ENCODE data around the gene FALEC.
"Not testable (repeated sequence)": the region's sequence is repeated elsewhere in the genome, so short reads cannot be mapped to it uniquely, and the experiment has no call there.

The FALEC gene

DNA sequence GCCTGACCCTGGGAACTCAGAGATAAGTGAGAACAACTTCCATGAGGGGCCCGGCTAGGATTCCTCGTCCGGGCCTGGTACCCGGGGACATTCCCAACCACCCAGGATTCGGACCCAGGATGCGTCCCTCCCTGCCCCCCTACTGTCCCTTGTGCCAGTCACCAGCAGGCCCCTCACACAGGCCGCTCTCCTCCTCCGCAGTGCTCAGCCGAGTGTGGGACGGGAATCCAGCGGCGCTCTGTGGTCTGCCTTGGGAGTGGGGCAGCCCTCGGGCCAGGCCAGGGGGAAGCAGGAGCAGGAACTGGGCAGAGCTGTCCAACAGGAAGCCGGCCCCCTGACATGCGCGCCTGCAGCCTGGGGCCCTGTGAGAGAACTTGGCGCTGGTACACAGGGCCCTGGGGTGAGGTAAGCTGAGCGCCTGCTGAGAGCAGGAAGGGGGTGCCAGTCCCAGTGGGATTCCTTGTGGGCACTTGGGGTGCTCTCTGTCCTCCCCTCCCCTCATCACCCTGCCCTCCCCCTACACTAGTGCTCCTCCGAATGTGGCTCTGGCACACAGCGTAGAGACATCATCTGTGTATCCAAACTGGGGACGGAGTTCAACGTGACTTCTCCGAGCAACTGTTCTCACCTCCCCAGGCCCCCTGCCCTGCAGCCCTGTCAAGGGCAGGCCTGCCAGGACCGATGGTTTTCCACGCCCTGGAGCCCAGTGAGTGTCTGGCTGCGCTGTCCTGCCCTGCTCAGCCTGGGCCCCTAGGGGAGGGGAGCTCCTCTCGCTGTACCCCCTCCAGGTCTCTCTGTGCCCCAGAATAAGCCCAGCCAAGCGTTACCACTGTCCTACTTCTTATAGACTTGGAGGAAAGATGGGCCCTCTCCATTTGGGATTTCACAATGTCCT lies 43.5 kb downstream of the FALEC start:
- no peak for DNase-seq (ENCODE audit: low read depth)

DNA sequence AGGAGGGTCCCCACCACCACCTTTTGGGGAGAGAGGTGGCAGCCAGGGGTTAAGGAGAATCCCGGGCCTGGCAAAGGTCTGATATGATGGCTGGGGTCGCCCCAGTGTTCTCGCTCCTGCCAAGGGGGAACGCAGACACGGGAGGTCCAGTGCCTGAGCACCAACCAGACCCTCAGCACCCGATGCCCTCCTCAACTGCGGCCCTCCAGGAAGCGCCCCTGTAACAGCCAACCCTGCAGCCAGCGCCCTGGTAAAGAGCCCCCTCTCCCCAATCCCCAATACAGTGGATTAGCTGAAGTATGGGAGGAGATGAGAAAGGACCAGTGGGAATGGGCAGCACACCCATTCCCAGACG lies 44.1 kb downstream of the FALEC start:
- no peak for DNase-seq (ENCODE audit: low read depth)

DNA sequence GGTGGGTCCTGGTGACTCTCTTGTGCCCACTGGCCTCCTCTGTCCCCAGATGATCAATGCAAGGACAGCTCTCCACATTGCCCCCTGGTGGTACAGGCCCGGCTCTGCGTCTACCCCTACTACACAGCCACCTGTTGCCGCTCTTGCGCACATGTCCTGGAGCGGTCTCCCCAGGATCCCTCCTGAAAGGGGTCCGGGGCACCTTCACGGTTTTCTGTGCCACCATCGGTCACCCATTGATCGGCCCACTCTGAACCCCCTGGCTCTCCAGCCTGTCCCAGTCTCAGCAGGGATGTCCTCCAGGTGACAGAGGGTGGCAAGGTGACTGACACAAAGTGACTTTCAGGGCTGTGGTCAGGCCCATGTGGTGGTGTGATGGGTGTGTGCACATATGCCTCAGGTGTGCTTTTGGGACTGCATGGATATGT lies 44.5 kb downstream of the FALEC start:
- no peak for DNase-seq (ENCODE audit: low read depth)

DNA sequence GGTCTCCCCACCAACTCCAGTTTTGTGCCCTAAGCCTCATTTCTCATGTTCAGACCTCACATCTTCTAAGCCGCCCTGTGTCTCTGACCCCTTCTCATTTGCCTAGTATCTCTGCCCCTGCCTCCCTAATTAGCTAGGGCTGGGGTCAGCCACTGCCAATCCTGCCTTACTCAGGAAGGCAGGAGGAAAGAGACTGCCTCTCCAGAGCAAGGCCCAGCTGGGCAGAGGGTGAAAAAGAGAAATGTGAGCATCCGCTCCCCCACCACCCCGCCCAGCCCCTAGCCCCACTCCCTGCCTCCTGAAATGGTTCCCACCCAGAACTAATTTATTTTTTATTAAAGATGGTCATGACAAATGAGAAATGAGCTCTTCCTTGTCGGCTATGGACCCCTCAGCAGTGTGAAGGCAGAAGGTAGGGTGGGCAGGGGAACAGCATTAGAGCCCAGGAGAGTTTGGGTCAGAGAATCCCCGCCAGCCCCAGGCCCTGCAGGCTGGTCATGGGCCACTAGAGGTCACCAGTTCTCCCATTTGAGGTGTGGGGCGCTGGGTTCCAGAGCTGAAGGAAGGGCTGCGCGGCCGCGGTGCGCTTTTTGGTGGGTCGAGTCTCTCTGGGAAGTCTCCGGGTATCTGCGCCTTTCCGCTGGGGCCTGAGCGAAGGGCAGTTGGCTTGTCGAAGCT lies 45.2 kb downstream of the FALEC start:
- DNase-seq (ENCODE audit: low read depth), result peak; percentile 70

DNA sequence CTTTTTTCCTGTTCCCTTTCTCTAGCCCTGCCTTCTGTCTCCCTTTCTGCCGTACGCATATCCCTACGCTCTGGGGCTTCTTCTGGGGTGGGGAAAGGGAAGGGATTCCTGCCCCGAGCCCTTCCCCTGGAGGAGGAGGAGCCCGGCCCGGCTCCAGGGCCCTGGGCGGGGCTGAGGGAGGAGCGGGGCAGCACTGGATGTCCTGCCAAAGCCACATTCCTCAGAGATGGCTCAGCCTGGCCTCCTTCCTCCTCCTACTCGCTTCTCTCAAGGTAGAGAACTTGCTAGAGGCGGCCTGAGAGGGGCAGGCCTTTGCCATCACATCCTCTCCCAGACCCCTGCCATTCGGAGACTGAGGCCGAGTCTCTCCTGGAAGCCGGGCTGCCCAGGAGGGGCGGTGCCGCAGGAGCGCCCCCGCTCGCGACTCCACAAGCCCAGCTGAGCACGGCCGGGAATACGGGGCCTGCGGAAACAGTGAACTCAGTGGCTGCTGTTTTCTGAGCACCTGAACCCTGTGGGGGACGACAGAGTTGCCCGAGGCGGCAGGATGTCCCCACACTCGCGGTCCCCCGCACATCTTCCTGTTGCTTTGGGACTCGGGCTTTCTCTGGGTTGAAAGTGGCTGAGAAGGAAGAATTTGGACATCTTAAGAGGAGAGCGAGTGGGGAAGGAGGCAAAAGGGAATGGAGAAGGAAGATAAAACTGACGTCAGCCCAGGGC lies 45.9 kb downstream of the FALEC start:
- DNase-seq (ENCODE audit: low read depth), result no peak

DNA sequence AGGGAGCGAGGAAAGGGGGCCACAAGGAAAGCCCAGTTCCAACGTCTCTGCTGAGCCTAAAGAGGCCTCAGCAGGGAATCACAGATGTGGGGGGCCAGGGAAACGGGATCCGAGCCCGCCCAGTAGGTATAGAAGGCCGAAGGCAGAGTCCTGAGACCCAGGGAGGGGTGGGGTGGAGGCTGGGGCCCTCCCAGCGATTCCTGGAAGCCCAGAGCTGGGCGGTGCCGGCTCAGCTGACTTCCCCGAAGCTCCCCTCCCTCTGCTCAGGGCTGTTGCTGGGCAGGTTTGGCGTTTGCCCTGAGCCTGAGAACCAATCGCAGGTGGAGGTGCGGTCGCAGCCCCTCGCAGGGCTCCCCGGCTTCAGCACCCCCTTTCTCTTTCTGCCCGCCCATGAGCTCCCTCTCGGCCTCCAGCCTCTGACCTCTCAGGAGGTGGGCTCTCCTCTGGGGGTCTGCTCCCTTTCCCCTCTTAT lies 46.5 kb downstream of the FALEC start:
- peak; percentile 76 for DNase-seq (ENCODE audit: low read depth)

DNA sequence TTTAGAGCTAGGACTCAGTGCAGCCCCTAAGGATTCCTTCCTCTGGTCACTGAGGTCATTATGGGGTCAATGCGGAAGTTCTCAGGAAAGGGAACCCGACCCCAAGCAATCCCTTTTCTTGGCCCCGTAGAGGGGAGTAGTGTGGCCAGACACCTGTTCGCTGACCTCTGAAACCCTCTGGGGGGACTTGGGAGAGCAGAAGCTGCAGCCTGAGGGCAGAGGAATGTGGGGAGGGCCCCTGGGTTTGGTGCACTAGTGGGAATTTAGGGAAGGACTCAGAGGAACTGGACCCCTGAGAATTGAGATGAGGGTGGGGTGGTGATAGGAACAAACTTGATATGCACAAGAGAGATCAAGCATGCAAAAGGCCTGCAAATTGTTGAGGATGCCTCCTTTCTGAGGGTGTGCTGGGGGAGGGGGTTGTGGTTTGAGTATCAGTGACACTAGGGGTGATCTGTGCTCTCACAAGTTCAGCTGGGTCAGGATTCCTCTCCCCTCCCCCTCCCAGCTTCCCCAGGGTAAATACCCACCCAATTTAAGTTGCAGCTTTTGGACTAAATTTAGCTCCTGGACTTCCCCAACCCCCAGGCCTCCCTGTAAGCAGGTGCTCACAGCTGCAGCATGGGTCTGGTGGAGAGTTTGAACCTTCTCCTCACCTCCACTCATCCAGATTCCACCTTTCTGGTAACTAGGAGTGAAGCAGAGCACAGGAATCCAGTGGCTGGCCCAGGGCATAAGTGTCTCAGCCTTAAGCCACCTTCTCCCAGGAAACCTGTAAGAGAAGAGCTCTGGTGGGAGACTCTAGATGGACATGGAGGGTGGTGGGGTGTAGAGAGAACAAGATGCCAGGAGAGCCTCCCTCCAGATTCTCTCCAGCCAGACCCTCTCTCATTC lies 47.1 kb downstream of the FALEC start:
- DNase-seq (ENCODE audit: low read depth), result peak; percentile 59

DNA sequence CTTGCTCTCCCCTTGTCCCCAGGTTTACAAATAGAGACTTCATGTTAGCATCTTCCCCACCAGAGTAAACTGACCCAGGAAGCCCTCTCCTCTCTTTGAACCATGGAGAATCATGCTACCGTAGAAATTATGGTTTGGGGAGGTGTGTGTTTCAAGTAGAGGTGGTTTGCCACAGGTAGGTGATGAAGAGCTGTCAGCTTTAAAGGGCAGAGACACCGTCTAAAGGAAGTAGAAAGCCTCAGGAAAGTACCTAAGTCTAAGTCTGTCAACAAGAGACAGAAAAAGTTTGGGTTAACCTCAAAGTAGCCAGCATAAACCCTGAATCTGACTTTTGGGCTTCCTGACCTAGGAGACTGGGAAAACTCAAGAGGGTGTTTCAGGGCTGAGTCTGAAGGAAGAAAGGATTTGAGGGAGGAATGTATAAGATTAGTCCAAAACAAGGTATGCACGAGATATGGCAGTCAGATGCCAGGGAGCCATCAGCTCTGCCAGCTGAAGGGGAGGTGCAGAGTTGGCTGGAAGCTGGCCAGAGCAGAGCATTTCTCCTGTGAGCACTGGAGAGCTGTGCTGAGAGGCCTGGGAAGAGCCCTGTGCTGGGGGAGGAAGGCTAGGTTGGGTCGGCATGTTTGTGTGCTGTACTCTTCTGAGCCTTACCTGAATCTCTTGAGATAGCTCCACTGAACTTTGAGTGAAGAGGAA lies 47.9 kb downstream of the FALEC start:
- no peak for DNase-seq (ENCODE audit: low read depth)

DNA sequence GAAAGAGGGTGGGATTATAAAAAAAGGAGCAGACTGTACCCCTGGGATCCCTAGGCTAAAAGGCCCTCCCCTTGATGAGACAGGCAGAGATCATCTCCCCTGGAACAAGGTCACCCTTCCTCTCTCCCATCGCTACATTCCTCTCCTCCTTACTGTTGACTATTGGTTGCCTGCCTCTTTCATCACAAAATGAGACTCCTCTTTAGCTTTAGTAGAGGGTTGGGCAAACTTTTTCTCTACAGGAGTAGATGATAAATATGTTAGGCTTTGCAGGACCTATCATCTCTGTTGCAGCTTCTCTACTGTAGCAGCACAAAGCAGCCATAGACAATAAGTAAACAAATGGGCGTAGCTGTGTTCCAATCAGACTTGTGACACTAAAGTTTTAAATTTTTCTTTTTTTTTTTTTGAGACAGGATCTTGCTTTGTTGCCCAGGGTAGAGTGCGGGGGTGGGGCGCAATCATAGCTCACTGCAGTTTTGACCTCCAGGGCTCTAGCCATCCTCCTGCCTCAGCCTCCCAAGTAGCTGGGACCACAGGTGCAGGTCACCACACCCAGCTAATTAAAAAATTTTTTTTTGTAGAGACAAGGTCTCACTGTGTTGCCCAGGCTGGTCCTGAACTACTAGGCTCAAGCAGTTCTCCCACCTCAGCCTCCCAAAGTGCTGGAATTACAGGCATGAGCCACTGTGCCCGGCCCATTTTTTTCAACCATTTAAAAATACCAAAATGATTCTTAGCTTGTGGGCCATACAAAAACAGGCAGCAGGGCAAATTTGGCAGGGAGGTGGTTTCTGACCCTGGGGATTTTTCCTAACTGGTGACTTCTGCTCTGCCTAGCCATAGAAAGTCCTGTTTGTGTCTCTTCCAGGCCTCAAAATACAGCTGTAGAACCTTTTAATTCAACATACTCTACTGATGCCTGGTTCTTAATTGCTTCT lies 48.8 kb downstream of the FALEC start:
- DNase-seq (ENCODE audit: low read depth), result no peak

DNA sequence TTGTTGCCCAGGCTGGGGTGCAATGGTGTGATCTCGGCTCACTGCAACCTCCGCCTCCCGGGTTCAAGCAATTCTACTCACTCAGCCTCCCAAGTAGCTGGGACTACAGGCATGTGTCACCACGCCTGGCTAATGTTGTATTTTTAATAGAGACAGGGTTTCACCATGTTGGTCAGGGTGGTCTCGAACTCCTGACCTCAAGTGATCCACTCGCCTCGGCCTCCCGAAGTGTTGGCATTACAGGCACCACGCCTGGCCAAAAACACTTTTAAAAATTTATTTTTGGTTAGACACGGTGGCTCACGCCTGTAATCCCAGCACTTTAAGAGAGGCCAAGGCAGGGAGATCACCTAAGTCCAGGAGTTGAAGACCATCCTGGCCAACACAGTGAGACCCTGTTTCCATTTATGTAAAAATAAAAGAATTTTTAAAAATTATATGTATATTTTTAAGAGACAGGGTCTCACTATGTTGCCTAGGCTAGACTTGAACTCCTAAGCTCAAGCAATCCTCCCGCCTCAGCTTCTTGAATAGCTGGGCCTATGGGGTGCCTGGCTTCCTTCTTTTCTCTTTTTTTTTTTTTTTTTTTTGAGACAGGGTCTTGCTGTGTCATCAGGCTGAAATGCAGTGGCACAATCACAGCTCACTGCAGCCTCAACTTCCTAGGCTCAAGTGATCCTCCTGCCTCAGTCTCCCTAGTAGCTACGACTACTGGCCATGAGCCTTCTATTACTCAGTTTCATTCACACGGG lies 49.9 kb downstream of the FALEC start:
- DNase-seq (ENCODE audit: low read depth), result not testable (repeated sequence)

DNA sequence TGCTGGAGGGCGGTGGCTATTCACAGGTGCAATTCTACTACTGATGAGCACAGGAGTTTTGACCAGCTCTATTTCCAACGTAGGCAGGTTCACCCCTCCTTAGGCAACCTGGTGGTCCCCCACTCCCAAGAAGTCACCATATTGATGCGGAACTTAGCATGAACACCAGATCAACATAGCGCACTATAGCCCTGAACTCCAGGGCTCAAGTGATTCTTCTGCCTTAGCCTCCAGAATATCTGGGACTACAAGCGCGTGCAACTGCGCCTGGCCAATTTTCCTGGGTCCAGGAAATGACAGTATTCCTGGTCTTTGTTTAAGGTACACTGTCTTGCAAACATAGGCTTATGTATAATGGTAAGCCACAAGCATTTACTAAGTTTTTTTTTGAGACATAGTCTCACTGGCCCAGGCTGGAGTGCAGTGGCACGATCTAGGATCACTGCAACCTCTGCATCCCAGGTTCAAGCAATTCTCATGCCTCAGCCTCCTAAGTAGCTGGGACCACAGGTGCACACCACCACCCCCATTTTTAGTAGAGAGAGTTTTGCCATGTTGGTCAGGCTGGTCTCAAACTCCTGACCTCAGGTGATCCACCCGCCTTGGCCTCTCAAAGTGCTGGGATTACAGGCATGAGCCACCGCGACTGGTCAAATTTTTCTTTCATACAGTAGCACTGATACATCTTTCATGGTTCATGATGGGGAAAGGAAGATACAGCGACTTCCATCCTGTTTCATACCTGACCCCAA lies 51.2 kb downstream of the FALEC start:
- no peak for DNase-seq (ENCODE audit: low read depth)

DNA sequence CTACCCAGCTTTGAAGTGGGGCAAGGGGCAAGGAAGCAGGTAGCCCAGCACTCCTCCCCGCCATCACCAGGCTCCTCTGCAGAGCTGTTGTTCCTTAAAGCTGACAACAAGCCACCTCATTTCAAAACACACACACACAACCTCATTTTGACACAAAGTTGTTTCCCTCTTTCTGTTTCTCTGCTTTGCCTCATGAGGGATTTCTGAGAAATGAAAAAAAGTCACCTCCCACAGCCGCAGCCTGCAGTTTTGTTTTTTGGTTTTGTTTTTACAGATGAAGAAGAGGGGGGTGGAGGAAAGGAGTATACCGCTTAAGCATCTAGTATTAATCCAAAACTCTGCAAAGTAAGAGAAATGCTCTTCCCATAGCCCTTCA lies 51.8 kb downstream of the FALEC start:
- no peak for DNase-seq (ENCODE audit: low read depth)

DNA sequence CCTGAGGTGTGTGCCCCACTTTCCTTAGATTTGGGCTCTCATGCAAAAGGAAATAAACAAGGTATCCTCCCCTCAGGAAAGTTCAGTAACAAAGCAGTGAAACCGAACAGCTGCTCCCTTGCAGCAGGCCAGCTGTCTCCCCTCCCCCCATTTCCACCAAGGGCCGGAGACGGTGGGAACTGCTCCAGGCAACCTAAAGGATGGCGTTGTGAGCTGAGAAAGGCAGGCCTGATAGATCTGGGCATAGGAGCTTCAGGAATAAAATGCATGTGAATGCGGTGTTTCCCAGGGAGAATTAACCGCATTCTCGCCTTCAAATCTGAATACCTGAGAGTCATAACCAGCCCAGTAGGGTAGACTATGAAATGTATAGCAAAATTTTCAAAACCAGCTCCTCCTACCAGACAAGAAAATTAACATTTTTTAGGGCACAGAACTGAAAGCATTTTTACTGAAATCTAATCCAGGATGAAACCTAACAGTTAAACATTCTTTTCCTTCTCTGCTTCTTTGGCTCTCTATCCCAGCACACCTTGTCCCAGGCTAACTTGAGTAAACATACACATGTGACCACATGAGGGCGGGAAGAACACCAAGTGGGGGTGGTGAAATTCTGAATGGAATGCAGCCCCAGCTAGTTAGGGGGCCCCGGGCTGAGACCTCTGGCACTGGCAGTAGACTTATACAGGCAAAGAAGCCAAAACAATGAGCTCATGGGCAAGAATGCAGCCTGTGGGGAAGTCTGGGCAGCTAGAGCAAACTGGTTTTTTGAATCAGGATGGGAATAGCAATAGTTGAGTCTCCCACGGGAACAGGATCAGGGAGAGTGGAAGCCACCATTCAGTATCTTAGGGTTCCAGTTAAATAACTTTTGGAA lies 52.4 kb downstream of the FALEC start:
- DNase-seq (ENCODE audit: low read depth), result no peak

DNA sequence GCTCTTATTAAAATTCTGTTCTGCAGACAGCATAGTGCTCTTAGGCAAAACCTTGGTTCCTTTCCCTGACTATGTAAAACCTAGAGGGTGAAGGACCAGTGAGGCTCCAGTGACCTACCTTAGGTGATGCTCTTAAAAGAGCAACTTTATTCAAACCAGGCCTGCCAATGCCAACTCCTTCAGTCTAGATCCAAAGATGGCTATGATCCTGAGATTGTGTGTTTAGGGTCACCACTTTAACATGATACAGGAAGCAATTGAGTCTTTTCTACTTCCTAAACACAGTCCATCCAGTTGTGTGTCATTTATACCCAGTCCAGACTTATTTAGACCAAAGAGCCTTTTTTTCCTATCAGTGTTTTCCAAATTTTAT lies 53.0 kb downstream of the FALEC start:
- DNase-seq (ENCODE audit: low read depth), result no peak

DNA sequence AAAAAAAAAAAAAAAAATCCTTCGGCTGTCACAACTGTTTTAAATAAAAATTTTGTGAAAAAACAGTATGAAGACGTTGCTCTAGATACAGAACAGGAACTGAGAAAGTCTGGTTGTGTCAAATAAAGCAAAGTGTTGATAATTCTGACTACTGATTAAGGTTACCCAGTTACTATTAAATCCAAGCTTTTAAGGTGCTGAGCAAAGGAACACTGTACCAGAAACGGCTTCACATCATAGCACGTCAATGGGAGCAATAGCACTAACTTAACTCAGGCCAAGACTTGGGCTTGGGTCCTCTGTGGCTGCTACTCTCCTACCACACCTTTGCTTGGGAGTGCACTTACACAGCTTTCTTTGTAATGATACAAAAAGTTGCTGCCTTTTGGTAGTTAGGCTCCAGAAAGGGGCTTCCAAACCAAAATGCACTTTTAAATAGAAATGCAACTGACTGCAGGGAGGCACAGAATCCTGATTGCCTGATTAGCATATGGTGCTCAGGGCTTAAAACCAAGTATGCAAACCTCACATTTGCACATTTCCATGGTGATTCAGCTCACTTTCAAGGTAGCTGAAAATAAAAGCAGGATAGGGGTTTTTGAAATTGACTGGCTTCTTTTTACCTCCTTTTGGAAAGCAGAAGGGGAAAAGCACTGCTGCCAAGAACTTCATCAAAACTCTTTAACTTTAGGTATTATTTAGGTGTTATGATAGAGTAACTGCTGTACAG lies 57.5 kb downstream of the FALEC start:
- DNase-seq (ENCODE audit: low read depth), result no peak

DNA sequence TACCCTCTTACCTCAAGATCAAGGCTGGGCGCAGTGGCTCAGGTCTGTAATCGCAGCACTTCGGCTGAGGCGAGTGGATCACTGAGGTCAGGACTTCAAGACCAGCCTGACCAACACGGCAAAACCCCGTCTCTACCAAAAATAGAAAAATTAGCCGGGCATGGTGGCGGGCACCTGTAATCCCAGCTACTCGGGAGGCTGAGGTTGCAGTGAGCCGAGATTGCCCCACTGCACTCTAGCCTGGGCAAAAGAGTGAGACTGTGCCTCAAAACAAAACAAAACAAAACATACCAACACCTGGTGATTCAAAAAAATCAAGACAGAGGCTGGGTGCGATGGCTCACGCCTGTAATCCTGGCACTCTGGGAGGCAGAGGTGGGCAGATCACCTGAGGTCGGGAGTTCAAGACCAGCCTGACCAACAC lies 58.1 kb downstream of the FALEC start:
- not testable (repeated sequence) for DNase-seq (ENCODE audit: low read depth)
